SK-N-SH (cell line): ENCODE results near the gene PLXNA4.

Source experiments
- CTCF ChIP-seq: fragments of 200-600 bp; sonication (generic); IDR thresholded peaks from 2 replicates; pipeline ENCODE4 v1.6.1; 2017; ENCODE audit warnings: antibody characterized with exemption, mild to moderate bottlenecking, moderate library complexity
- TF ChIP-seq, protein P1 (sequence below): IDR thresholded peaks from 2 replicates; pipeline ENCODE4 v1.6.1; 2012; ENCODE audit warnings: mild to moderate bottlenecking, low read depth, low read length, moderate library complexity

GRCh38 chr7:132276234-132276630, 300.0 kb downstream of the PLXNA4 start:
- TF ChIP-seq CTCF, result no peak
- TF ChIP-seq, protein P1, sequence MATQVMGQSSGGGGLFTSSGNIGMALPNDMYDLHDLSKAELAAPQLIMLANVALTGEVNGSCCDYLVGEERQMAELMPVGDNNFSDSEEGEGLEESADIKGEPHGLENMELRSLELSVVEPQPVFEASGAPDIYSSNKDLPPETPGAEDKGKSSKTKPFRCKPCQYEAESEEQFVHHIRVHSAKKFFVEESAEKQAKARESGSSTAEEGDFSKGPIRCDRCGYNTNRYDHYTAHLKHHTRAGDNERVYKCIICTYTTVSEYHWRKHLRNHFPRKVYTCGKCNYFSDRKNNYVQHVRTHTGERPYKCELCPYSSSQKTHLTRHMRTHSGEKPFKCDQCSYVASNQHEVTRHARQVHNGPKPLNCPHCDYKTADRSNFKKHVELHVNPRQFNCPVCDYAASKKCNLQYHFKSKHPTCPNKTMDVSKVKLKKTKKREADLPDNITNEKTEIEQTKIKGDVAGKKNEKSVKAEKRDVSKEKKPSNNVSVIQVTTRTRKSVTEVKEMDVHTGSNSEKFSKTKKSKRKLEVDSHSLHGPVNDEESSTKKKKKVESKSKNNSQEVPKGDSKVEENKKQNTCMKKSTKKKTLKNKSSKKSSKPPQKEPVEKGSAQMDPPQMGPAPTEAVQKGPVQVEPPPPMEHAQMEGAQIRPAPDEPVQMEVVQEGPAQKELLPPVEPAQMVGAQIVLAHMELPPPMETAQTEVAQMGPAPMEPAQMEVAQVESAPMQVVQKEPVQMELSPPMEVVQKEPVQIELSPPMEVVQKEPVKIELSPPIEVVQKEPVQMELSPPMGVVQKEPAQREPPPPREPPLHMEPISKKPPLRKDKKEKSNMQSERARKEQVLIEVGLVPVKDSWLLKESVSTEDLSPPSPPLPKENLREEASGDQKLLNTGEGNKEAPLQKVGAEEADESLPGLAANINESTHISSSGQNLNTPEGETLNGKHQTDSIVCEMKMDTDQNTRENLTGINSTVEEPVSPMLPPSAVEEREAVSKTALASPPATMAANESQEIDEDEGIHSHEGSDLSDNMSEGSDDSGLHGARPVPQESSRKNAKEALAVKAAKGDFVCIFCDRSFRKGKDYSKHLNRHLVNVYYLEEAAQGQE, result no peak
